GM20000 (cell line): ENCODE measurements around the gene DYNLL2.
"Not testable (repeated sequence)": the region's sequence is repeated elsewhere in the genome, so short reads cannot be mapped to it uniquely, and the experiment has no call there.

ENCODE experiments used
- DNase-seq: peaks from one replicate; pipeline ENCODE4 v3.0.0; 2012; ENCODE audit warnings: low spot score
- TF ChIP-seq, protein P1 (sequence below): IDR thresholded peaks from 2 replicates; pipeline ENCODE4 v1.5.1; 2012; ENCODE audit warnings: mild to moderate bottlenecking, control low read depth; ENCODE audit errors: extremely low read depth, missing control alignments

DYNLL2 gene

DNA sequence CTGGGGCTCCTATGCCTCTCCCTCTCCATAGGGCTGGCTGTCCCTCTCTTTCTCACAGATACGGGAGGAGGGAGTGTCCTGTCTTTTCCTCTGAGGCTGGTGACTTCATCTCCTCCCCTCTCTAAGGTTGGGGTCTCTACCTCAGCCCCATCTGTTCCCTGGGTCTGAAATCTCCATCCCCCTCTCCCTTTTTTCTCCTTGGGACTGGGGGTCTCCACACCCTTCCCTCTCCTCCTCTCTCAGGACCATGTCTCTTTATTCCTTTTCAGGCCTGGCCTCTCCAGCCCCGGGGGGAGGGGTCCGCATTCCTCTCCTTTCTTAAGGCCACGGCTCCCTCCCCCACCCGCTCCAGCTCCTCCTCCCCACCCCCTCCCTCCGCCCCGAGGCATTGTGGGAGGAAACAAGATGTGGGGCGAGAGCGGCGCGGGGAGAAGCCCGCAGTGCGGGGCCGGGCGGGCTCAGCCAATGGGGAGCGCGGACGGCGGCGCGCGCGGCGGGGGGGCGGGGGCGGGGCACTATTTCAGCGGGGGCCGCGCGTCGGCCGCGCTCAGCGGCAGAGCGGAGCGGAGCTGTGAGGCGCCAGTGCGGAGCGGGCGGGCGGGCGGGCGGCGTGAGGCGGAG lies at the start of gene DYNLL2:
TSS of gene DYNLL2 (plus strand) at position 550 of the 621 bp plus-strand sequence. CDS start 3,672 bp downstream, outside the sequence.
- peak; percentile 98 for DNase-seq
- TF ChIP-seq, protein P1, sequence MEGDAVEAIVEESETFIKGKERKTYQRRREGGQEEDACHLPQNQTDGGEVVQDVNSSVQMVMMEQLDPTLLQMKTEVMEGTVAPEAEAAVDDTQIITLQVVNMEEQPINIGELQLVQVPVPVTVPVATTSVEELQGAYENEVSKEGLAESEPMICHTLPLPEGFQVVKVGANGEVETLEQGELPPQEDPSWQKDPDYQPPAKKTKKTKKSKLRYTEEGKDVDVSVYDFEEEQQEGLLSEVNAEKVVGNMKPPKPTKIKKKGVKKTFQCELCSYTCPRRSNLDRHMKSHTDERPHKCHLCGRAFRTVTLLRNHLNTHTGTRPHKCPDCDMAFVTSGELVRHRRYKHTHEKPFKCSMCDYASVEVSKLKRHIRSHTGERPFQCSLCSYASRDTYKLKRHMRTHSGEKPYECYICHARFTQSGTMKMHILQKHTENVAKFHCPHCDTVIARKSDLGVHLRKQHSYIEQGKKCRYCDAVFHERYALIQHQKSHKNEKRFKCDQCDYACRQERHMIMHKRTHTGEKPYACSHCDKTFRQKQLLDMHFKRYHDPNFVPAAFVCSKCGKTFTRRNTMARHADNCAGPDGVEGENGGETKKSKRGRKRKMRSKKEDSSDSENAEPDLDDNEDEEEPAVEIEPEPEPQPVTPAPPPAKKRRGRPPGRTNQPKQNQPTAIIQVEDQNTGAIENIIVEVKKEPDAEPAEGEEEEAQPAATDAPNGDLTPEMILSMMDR = no peak

DNA sequence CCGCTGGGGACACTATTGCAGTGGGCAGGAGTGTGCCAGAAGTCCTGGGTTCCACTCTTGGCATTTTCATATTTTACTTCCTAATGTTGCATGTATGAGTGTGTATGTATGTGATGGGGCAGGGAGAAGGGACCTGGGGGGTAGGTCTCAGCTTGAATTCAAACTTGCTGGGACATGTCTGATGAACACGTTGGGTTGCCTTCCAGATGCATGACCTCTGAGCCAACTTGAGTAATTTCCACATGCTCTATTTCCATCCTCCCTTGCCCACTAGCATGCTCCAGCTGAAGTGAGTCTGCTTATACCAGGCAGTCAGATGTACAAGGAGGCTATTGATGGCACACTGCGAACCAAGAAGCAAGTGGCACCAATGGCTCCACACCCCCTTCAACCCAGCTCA lies 43.2 kb upstream of the DYNLL2 start:
- TF ChIP-seq, protein P1 = no peak
- no peak for DNase-seq

DNA sequence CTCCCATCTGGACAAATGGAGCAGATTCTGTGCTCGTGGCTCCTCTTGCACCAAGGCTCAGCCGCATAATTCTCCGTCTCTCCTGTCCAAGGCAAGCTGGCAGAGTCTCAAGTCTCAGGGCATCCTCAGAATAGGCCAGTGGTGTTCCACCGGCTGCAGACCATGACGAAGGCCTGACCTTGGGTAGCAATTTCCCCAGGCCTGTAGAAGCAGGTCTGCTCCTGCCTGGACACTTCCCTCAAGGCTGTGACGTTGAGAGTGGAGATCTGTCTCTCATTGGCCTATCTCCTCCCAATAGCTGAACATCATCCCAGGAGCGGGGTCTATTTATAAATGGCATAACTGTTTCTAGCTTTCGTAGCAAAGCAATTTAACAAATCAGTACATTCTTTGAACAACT lies 42.8 kb upstream of the DYNLL2 start:
- DNase-seq = no peak
- TF ChIP-seq, protein P1 = no peak

DNA sequence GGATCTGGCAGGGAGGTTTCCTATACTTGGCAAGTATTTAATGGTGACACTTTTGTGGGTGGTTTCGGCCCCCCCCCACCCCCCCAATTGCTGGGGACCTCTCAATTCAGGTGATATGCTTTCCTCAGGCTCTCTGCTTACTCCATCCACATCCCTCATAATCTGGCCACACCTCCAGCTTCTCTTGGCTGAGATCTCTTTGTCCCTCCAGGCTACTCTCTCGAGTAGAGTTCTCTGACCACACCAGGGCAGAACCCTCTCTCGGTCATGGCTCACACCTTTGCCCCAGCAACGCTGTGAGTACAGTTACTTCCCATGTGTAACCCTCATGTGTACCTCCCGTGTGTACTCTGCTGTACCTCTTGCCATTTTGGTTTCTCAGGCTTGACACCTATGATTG lies 42.1 kb upstream of the DYNLL2 start:
- DNase-seq = no peak
- TF ChIP-seq, protein P1 = no peak

DNA sequence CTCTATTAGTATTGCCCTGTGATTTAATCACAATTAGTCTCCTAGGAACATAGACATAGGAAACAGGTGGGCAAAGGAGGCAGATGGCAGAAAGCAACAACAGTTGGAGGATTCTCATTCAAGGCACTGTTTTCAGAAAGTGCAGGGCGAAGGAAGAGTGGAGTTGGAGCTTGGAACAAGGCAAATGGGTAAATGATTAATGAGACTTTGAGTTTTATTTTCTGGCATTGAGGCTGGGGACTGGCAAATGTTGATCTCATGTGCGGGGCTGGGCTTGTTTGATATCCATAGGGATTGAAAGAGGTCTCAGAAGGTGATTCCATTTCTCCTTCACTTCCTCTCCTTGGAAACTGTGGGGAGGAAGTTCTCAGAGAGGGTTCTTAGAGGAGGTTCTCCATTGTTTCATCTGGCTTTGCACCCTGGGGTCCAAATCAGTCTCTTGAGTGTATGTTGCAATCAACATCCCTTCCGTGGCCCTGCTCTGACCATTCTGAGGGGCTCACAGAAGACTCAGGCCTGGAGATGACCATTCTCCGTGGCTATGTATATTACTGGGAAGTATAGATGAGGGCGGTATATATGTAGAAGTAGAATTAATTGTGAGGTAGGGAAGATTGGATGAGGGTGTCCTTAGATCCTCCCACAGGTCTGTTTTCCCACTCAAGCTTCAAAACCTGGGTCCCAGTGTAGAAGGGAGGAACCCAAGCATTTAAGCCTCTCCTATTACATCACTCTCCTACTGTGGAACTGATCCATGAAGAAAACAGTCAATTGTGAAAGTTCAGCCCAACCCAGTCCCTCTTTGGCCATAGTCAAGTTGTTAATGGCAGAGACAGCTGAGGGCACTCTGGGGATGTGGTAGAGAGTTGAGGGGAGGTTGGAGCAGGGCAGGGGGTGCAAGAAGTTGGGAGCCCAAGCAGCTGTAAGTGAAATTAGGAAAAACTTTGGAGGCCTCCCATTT lies 39.7 kb upstream of the DYNLL2 start:
- DNase-seq = no peak
- TF ChIP-seq, protein P1 = no peak

DNA sequence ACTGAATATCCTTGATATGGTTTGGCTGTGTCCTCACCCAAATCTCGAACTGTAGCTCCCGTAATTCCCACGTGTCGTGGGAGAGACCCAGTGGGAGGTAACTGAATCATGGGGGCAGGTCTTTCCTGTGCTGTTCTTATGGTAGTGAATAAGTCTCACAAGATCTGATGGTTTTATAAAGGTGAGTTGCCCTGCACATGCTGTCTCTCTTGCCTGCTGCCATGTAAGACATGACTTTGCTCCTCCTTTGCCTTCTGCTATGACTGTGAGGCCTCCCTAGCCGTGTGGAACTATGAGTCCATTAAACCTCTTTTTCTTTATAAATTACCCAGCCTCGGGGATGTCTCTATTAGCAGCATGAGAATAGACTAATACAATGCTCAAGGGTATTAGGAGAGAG lies 39.0 kb upstream of the DYNLL2 start:
- DNase-seq = not testable (repeated sequence)

DNA sequence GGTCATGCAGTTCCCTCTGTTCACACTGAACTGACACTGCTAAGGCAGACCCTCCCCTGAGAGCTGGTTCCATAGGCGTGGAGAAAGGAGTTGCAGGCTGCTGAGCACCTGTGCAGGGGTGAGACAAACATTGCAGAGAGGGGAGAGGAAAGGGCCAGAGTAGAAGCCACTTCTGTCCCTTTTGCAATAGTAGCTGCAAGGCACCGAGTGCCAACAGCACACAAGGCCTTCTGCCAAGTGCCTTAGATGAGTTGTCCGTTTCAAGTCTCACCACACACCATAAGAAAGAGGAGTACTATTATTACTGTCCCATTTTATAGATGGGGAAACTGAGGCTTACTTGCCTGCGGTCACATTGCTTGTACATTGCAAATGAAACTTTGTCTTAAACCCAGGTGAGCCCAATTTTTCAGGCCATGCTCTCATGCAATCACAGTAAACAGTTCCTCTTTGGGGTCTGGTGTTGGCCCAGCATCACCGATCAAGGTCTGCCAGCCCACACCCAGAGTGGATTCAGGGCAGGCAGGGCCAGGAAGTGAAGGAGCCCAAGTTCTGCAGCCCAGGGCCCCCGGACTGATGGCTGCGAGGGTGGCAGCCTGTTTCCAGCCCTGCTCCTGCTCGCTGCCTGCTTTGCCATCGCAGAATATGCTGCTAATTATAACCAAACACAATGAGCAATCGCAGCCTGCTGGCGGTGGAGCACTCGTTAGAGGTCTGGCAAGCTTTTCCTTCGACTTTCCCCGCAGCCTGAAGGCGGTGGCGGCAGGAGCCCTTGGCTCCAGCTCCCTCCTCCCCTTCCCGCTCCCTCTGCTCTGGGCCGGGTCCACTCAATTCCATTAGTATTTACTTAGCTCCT lies 36.8 kb upstream of the DYNLL2 start:
- DNase-seq = no peak
- TF ChIP-seq, protein P1 = no peak
